Jurkat, Clone E6-1 (cell line): ENCODE results near the gene RPS6KL1. TPM values are rescaled to one million over a fixed set of nuclear protein-coding genes. Genes with fewer than 3 reads are reported as not detected.

Experiments
- DNase-seq: peaks from one replicate; pipeline ENCODE4 v3.0.0-alpha.2; 2011; ENCODE audit warnings: low read depth, low spot score
- H3K4me3 ChIP-seq: 2 replicates; pipeline ENCODE4 v1.5.1; 2011; ENCODE audit warnings: mild to moderate bottlenecking, low read length, control low read depth, moderate library complexity
- polyA plus RNA-seq: library from polyadenylated mRNA; unstranded; fragments of >200 nt; gene quantifications from one replicate; pipeline ENCODE4 v1.2.1, GENCODE V29; 2012; ENCODE audit warnings: missing spikeins; ENCODE audit not compliant: insufficient read length, insufficient read depth

RPS6KL1 gene, protein sequence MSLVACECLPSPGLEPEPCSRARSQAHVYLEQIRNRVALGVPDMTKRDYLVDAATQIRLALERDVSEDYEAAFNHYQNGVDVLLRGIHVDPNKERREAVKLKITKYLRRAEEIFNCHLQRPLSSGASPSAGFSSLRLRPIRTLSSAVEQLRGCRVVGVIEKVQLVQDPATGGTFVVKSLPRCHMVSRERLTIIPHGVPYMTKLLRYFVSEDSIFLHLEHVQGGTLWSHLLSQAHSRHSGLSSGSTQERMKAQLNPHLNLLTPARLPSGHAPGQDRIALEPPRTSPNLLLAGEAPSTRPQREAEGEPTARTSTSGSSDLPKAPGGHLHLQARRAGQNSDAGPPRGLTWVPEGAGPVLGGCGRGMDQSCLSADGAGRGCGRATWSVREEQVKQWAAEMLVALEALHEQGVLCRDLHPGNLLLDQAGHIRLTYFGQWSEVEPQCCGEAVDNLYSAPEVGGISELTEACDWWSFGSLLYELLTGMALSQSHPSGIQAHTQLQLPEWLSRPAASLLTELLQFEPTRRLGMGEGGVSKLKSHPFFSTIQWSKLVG
- polyA plus RNA-seq = not detected

DNA sequence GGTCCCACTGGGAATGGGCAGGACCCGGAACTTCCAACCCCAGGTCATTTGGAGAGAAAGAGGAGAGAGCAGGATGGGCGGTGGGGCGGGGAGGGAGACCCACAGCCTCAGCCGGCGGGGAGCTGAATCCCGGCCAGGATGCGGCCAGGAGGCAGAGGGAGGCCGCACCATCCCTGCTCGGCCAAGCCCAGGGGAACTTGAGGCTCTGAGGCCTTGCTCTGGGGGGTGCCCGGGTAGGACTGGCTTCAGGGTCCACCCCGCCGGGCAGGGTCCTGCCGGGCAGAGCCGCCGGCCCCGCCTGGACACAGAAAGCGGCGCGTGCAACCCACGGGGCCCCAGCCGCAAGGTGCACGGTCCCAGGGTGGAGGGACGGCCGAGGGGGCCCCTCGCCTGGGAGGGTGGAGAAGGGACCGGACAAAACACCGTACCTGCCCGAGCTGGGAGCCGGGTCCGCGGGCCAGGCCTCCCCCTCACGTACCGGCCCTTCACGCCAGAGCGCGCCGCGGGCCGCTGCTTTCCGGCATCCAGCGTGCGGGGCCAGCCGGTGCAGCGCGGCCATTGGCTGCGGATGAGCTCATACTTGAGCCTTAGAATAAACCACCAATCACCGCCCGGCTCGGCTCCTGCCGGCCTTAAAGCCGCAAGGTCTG lies at the start of gene RPS6KL1:
Gene RPS6KL1 (minus strand): TSS at position 509 of the 650 bp plus-strand sequence. CDS start 1,719 bp downstream, outside the sequence.
- DNase-seq = no peak

DNA sequence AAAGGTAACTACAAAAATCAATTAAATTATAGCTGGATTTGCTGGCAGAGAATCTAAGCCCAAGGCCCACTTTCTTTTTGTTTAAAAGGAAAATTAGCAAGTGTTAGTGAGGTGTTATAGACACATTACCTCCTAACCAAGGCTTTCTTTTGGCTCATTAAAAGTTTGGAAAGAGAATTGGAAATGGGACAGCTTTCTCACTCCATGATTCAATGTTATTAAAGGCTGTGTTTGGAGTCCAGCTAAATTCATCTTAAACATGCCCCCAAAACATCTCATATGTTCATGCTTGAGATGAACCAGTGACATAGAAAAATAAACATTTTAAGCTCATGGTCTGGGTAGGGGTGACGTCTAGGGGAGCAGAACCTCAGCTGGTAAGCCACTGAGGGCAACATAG lies 45.8 kb upstream of the RPS6KL1 start:
- DNase-seq = no peak
- no peak overlapping the region for H3K4me3 ChIP-seq

More for the DNA sequence above, at the start of gene RPS6KL1:
- no peak within 1 kb of the TSS for H3K4me3 ChIP-seq

DNA sequence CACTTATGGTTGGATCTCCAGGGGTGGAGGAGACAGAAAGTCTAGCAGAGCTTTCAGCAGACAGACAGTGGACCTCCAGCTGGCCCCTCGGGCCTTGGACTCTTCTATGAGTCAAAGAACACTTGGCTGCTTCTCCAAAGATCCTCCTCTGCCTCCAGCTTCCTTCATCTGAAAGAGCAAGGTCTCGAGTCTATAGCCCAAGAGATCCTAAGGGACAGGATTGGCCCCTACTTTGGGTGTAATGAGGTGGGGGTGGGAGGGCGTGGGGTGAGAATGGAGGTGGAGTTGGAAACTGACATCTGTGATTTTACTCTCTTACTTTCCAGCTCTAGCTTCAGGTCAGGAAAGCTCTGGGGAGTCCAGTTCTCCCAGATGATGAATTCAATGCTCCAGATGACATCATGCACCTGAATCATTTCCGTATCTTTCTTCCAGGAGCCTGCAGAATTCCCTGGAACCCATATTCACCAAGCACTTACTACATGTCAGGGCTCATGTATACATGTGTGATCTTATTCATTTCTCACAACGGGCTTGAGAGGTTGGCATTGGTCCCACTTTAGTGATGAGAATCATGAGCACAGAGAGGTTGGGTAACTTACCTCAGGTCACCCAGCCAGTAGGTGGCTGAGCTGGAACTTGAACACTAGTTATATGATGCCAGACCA lies 42.6 kb upstream of the RPS6KL1 start:
- DNase-seq = no peak
- no peak overlapping the region for H3K4me3 ChIP-seq

DNA sequence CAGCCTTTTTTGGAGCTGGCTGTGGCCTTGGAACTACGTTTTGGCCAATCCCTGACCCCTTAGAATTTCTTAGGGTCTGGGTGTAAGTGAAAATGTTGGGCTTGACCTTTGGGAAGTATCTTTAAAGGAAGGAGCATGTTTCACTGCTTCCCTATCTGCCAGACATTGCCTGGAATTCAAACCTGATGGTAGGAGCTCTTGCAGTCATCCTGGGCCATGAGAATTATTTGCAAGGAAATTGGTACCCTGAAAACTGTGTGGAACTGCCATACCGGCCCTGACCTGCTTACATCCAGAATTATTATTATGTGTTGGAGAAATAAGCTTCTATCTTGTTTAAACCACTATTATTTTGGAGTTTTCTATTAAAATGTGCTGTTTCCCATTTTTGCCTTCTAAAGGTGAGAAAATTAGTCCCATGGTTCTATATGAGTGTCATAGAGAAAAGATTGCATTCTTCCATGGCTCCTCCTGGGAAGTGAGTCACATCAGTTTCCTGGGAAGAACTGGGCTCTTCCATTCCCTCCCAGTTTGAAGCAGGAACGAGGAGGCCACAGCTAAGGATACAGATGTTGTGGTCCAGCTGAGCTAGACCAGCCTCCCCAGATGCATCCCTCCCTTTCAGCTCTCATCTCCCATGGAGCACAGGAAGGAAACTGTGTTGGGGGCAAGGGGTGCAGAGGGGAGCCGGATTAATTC lies 41.9 kb upstream of the RPS6KL1 start:
- no peak overlapping the region for H3K4me3 ChIP-seq
- no peak for DNase-seq

DNA sequence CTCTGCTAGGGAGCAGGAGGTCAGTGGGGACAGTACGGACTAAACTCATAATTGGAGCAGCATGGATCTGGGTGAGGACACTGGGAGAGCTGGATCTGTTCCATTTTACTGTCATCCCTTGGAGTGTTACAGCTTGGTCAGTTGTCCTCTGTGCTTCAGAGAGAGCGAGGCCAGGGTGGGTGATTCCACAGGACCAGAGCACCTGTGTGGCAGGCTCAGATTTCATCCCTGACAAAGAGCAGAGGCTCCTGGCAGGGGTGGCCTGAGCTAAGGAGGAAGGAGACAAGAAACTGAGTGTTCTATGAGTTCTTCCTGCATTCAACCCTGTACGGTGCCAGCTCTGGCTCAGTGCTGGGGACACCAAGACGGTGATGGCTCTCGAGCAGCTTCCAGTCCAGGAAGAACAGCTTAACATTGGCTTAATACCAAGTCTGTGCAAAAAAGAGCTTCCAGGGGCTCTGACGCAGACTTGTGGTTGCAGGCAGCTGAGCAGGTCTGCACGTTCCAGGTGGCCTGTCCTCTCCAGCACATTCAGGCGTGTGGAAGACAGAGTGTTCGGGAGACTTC lies 40.7 kb upstream of the RPS6KL1 start:
- no peak overlapping the region for H3K4me3 ChIP-seq
- no peak for DNase-seq

DNA sequence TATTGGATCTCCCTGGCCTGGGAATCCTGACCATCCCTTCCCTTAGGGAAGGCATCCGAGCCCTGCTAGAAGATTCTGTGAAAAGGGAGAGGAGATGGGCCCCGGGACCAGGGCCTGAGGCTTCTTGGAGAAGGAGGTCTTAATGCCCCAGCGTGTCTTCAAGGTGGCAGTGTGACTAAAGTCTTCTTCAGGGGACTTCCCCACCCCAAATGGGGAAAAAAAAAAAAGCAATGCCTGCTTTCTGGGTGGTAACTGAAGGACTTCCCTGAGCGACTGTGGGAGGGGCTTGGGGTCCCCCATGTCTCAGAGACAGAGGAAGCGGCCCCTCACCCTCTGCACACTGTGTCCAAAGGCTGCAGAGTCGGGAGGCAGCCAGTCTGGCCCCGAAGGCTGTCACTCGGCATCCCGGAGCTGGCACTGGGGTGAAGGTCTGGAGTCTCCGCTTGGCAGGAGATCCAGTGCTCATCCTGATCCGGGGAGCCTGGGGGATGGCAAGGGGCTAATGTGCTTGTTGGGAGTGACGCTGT lies 40.2 kb upstream of the RPS6KL1 start:
- DNase-seq = no peak
- no peak overlapping the region for H3K4me3 ChIP-seq

DNA sequence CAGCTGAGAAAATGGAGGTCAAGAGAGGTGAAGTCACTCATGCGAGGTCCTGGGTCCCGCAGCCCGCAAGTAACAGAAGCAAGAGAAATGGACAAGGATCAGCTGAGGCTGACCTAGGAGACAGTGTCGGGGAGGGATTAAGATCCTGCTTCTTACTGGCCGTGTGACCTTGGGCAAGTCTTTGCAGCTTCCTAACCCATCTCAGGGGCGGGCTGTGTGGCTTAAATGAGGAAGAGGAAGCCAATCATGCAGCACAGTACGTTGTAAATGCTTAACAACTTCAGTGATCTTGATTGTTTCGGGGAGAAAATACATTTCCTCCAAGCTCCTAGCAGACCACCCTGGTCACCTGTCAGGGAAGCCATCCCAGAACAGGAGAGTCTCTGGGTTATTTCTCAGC lies 39.4 kb upstream of the RPS6KL1 start:
- no peak overlapping the region for H3K4me3 ChIP-seq
- no peak for DNase-seq

DNA sequence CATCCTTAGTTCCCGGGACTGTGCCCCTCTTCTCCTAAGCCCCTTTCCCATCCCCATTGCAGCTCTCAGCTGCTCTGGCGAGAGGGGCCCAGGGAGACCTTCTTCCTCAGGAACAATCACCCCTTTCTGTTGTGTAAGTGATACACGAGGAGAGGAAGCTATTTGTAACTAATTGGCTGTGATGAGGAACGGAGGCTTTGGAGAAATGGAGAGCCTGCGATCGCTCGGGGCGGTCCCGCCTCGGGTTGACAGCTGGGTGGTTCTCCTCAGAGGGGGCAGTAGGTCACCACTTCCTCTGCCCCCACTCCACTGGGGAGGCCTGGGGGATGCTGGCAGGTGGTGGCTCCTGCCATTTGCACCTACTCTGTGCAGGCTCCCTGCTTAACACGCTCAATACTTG lies 39.0 kb upstream of the RPS6KL1 start:
- no peak overlapping the region for H3K4me3 ChIP-seq
- no peak for DNase-seq

DNA sequence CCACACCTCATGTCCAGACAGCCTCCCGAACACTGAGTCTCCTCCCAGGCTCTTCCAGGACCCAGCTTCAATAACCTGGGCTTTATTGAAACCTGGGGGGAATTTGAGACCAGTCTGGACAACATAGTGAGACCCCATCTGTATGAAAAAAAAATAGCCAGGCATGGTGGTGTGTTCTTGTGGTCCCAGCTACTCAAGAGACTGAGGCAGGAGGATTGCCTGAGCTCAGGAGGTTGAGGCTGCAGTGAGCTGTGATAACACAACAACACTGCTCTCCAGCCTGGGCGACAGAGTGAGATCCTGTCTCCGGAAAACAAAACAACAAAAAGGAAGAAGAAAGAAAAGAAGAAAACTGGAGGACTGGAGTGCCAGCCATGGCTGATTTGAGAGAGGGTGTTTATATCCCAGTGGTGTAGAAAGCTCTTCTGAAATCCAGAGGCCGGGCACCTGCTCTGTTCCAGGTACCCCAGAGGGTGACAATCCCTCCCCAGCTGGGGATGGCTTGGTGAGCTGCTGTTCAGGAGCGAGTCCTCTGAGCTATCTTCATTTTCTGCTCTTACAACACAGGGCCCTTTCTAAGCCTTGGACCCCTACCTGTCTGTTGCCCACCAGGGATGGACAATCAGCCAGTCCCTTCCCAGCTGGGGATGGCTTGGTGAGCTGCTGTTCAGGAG lies 38.3 kb upstream of the RPS6KL1 start:
- no peak overlapping the region for H3K4me3 ChIP-seq
- DNase-seq = no peak

DNA sequence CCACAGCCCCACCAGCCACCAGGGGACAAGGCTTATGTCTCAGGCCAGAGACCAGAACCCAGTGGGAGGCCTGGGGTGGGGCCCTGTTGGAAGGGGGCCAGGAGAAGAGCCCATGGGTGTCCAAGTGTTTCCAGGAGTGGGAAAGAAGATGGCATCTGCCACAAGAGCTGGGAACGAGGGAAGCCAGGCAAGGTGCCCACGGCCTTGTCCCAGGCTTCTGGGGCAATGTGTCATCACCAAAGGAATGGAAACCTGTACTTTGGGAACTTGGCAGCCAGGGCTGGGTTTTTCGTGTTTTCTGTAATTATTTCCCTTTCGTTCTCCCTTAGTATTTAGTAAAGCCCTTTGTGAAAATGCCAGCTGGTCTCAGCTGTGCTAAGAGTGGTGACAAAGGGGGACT lies 37.7 kb upstream of the RPS6KL1 start:
- no peak overlapping the region for H3K4me3 ChIP-seq

DNA sequence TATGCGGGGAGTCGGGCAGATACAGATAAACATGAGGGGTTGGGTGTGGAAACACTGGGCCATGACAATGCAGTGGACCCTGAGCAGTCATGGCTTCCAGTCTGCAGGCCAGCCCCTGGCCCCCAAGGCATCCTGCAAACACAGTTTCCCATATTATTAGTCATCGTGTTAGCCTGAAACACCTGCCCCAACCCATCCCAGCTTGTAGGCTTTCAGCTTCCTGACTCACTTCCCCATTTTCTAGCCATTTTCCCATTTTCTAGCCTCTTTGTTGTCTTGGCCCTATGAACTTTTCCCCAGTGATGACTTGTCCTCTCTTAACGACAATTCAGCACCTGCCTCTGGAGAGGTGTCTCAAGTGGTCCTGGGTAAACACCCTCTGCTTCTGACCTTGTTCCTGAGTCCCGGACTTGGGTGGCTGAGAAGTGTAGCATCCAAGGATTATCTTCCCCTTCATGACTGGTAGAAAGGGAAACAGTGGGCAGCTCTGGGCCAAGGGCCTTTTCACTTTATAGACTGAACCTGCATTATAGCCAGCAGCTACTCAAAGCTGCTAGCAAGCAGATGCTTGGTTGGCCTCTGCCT lies 36.6 kb upstream of the RPS6KL1 start:
- no peak overlapping the region for H3K4me3 ChIP-seq
- DNase-seq = no peak

More for the DNA sequence above, 37.7 kb upstream of the RPS6KL1 start:
- DNase-seq = no peak

DNA sequence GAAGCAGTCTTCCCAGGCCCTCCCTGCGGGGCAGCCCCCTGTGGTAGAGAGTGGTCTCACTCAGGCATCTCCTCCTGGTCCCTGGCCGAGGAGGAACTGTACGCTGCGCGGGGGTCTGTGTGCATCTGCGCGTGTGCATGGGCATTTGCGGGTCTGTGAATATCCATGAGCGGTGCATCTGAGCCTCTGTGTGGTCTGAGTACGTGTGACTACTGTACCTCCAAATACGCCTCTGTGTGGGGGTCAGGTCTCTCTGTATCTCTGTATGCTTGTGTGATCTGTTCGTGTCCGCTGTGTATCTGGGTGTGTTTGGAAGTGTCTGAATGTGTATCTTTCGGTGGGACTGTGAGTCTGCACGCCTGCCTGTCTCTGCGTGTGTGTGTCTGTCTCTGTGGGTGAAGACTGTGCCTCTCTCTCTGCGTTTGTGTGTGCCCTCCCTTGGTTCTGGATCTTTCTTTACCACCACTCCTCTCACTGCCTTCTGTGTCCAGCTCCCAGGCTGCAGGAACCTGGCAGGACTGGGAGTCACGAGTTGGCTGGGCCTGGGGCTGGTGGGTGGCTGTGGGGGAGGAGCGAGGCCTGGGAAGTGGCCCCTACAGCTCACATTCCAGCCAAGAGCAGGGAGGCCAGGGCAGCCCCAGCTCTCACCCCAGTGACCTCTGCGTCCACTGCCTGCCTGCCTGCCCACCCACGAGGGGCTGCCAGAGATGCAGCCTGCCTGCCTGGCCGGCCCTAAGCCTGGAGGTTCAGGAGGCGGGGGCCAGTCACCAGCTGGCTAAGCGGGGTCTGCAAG lies 33.4 kb upstream of the RPS6KL1 start:
- no peak for DNase-seq
- no peak overlapping the region for H3K4me3 ChIP-seq

DNA sequence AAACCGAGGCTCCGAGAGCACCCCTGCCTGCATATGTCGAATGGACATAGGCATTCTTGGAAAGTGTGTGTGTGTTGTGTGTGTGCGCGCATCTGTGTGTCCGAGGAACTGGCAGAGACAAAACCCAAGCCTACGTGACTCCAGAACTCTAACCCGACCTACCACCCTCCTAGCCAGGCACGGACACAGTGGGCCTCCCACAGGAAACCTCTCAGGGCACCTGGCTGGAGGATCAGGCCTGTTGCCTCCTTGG lies 32.9 kb upstream of the RPS6KL1 start:
- no peak for DNase-seq
- H3K4me3 ChIP-seq = no peak overlapping the region

DNA sequence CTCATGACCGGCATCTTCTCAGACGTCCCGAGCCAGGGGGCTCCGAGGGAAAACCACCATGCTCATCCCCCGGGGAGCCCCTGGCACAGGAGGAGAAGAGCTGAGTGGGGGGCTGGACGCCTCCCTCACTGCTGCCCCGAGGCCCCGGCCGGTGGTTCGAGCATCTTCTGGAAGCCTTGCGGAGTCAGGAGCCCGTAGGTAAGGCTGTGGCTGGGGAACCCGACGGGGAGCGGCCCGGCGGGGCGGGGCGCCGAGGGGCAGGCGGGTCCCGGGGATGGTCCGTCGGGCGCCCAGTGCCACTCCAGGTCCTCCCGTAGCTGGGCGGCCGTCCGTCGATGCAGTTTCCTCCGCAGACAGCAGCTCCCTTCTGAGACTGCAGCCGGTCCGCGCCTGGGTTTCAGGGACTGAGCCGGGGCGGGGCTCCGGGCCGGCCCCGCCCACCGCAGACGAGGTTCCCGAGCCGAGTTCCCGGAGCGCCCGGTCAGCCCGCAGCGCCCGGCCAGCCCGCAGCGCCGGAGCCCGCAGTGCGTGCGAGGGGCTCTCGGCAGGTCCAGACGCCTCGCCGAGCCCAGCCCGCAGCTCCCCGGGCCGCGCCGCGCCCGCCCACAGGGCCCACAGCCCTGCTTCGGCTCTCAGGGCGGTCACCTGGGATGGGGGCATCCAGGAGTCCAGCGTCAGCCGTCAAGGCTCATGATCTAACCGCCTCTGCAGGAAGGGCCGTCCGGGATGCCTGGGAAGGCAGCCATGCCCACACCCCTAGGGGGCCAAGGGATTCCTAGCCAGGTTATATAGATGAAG lies 32.4 kb upstream of the RPS6KL1 start, which contains the start of gene PGF:
Gene PGF (minus strand): TSS at position 369 of the 798 bp plus-strand sequence. CDS start 355 bp downstream, at position 14.
- DNase-seq = no peak
- no peak within 1 kb of the TSS for H3K4me3 ChIP-seq

DNA sequence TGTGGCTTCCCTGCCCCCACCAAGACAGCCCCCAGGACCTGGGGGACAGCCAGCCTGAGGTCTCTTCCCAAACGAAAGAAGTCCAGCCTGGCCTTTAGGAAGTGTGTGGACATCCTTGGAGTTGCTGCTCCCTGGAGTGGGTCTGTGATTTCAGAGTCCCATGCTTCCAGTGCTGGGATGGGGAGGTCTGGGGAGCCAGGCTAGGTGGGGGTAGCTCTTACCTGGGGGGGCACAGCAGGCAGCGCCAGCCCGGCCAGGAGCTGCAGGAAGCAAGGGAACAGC lies 31.8 kb upstream of the RPS6KL1 start:
- no peak overlapping the region for H3K4me3 ChIP-seq
- no peak for DNase-seq

DNA sequence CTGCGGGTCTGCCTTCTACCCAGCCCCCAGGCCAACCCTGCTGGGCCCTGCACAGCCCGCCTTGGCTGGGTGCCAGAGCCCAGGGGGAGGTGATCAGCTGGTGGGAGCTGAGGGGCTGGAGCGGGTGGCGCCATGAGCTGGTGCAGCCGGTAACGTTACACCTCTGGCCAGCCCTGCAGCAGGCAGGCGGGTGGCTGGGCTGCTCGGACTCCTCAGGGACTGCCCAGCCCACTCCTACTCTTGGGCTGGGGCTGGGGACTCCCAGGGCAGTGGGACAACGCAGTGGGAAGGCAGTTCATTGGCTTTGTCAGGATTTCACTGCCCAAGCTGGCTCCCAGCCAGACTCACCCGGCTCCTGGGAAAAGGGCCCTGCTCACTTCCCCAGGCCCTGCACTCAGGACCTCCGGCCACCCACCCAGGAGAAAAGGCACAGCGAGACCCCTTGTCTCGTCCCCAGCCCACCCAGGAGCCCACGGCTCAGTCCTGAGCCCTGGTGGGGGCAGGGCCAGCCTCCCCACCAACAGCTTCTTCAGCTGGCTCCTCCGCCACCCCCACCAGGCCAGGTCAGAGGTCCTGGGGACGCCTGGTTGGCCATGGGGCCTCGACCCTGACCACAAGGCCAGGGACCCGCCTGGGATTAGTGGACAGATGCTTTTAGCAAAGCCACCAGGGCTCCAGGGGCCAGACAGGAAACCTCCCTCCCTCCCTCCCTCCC lies 31.3 kb upstream of the RPS6KL1 start:
- no peak overlapping the region for H3K4me3 ChIP-seq
- no peak for DNase-seq
